HEK293 (cell line): ENCODE results near the gene CSMD2.

Source experiments
- CTCF ChIA-PET: fragments of 350-600 bp; formaldehyde crosslinking; extraction: SDS; loops from one replicate; lab custom pipeline; 2021; ENCODE audit warnings: antibody characterized with exemption; lab: Yijun Ruan, JAX
- POLR2A ChIA-PET: fragments of 300-600 bp; formaldehyde crosslinking; extraction: SDS; loops from one replicate; lab custom pipeline; 2020; ENCODE audit warnings: antibody characterized with exemption, inconsistent platforms; lab: Yijun Ruan, JAX
- H3K27ac ChIP-seq: fragments of 200-500 bp; sonication (Bioruptor generic); 2 replicates; pipeline ENCODE4 v1.5.1; 2014; ENCODE audit warnings: low read depth, low read length, control low read depth, inconsistent platforms; ENCODE audit errors: extremely low read depth
- H3K36me3 ChIP-seq, 2 experiments: fragments of 200-500 bp in 1 of 2; sonication (Bioruptor generic) in 1 of 2; 1 replicate in 1 of 2; 2 replicates in 1 of 2; pipeline ENCODE4 v1.5.1; 2014 to 2017; ENCODE audit warnings: inconsistent platforms in 2 of 2, low read length in 2 of 2; ENCODE audit not compliant: control insufficient read depth in 2 of 2, insufficient read depth in 1 of 2
- H3K4me1 ChIP-seq: fragments of 200-500 bp; sonication (Bioruptor generic); 2 replicates; pipeline ENCODE4 v1.5.1; 2014; ENCODE audit warnings: mild to moderate bottlenecking, low read length, inconsistent platforms; ENCODE audit not compliant: control insufficient read depth, insufficient read depth
- H3K4me3 ChIP-seq: 2 replicates; pipeline ENCODE4 v1.5.1; 2011; ENCODE audit warnings: low read depth, mild to moderate bottlenecking, control low read depth, low read length, moderate library complexity
- H3K9me3 ChIP-seq: fragments of 200-500 bp; sonication (Bioruptor generic); 2 replicates; pipeline ENCODE4 v1.5.1; 2014; ENCODE audit warnings: low read depth, low read length, inconsistent platforms; ENCODE audit not compliant: control insufficient read depth, insufficient read depth
- BCL11A ChIP-seq: fragments of 450-650 bp; formaldehyde crosslinking; IDR thresholded peaks from 2 replicates; pipeline ENCODE4 v1.5.1; 2016; ENCODE audit warnings: low read depth, missing biosample characterization, missing genetic modification characterization
- FEZF1 ChIP-seq: fragments of 450-650 bp; formaldehyde crosslinking; IDR thresholded peaks from 2 replicates; pipeline ENCODE4 v1.5.1; 2016; ENCODE audit warnings: missing biosample characterization, missing genetic modification characterization
- KLF9 ChIP-seq: fragments of 450-650 bp; formaldehyde crosslinking; IDR thresholded peaks from 2 replicates; pipeline ENCODE4 v1.5.1; 2016; ENCODE audit warnings: missing biosample characterization, missing genetic modification characterization, low read depth
- REST ChIP-seq: fragments of 450-650 bp; formaldehyde crosslinking; IDR thresholded peaks from 2 replicates; pipeline ENCODE4 v1.5.1; 2016; ENCODE audit warnings: missing biosample characterization, missing genetic modification characterization
- SP7 ChIP-seq: fragments of 450-650 bp; formaldehyde crosslinking; IDR thresholded peaks from 2 replicates; pipeline ENCODE4 v1.5.1; 2016; ENCODE audit warnings: missing biosample characterization, missing genetic modification characterization
- ZFP41 ChIP-seq: fragments of 450-650 bp; formaldehyde crosslinking; IDR thresholded peaks from 2 replicates; pipeline ENCODE4 v1.5.1; 2016; ENCODE audit warnings: missing biosample characterization, missing genetic modification characterization, borderline replicate concordance
- ZNF133 ChIP-seq: fragments of 450-650 bp; formaldehyde crosslinking; IDR thresholded peaks from 2 replicates; pipeline ENCODE4 v1.5.1; 2016; ENCODE audit warnings: missing biosample characterization, missing genetic modification characterization
- ZNF16 ChIP-seq: fragments of 450-650 bp; formaldehyde crosslinking; IDR thresholded peaks from 2 replicates; pipeline ENCODE4 v1.5.1; 2016; ENCODE audit warnings: low read depth, missing biosample characterization, missing genetic modification characterization
- ZNF350 ChIP-seq: fragments of 450-650 bp; formaldehyde crosslinking; IDR thresholded peaks from 2 replicates; pipeline ENCODE4 v1.5.0; 2017; ENCODE audit warnings: missing biosample characterization, mild to moderate bottlenecking, missing genetic modification characterization
- ZNF354C ChIP-seq: fragments of 450-650 bp; formaldehyde crosslinking; IDR thresholded peaks from 2 replicates; pipeline ENCODE4 v1.5.1; 2016; ENCODE audit warnings: missing biosample characterization, missing genetic modification characterization, low read depth, borderline replicate concordance
- ZNF366 ChIP-seq: fragments of 450-650 bp; formaldehyde crosslinking; conservative IDR thresholded peaks from 2 replicates; pipeline ENCODE4 v1.5.1; 2016; ENCODE audit warnings: missing biosample characterization, missing genetic modification characterization
- ZNF404 ChIP-seq: fragments of 450-650 bp; formaldehyde crosslinking; IDR thresholded peaks from 2 replicates; pipeline ENCODE4 v1.5.1; 2017; ENCODE audit warnings: missing biosample characterization, missing genetic modification characterization
- ZNF514 ChIP-seq: fragments of 450-650 bp; formaldehyde crosslinking; IDR thresholded peaks from 2 replicates; pipeline ENCODE4 v1.5.1; 2016; ENCODE audit warnings: missing biosample characterization, missing genetic modification characterization
- ZNF561 ChIP-seq: fragments of 450-650 bp; IDR thresholded peaks from 2 replicates; pipeline ENCODE4 v1.5.1; 2018; ENCODE audit warnings: missing biosample characterization, missing genetic modification characterization, borderline replicate concordance
- ZNF623 ChIP-seq: fragments of 450-650 bp; formaldehyde crosslinking; IDR thresholded peaks from 2 replicates; pipeline ENCODE4 v1.5.1; 2016; ENCODE audit warnings: missing biosample characterization, missing genetic modification characterization
- ZNF624 ChIP-seq: fragments of 450-650 bp; formaldehyde crosslinking; IDR thresholded peaks from 2 replicates; pipeline ENCODE4 v1.5.1; 2017; ENCODE audit warnings: missing biosample characterization, missing genetic modification characterization
- ZNF692 ChIP-seq: fragments of 450-650 bp; formaldehyde crosslinking; IDR thresholded peaks from 2 replicates; pipeline ENCODE4 v1.5.1; 2016; ENCODE audit warnings: missing biosample characterization, missing genetic modification characterization
- ZNF76 ChIP-seq: fragments of 450-650 bp; formaldehyde crosslinking; IDR thresholded peaks from 2 replicates; pipeline ENCODE4; 2016; ENCODE audit warnings: low read depth, missing biosample characterization, missing genetic modification characterization, borderline replicate concordance
- ZNF785 ChIP-seq: fragments of 450-650 bp; formaldehyde crosslinking; IDR thresholded peaks from 2 replicates; pipeline ENCODE4 v1.5.1; 2016; ENCODE audit warnings: missing biosample characterization, missing genetic modification characterization
- TF ChIP-seq, protein P1 (sequence below): fragments of 450-650 bp; formaldehyde crosslinking; IDR thresholded peaks from 2 replicates; pipeline ENCODE4 v1.5.1; 2016; ENCODE audit warnings: missing biosample characterization, missing genetic modification characterization
- TF ChIP-seq, protein P2 (sequence below): fragments of 450-650 bp; formaldehyde crosslinking; IDR thresholded peaks from 2 replicates; pipeline ENCODE4 v1.5.1; 2016; ENCODE audit warnings: missing biosample characterization, missing genetic modification characterization, borderline replicate concordance

Gene CSMD2

DNA sequence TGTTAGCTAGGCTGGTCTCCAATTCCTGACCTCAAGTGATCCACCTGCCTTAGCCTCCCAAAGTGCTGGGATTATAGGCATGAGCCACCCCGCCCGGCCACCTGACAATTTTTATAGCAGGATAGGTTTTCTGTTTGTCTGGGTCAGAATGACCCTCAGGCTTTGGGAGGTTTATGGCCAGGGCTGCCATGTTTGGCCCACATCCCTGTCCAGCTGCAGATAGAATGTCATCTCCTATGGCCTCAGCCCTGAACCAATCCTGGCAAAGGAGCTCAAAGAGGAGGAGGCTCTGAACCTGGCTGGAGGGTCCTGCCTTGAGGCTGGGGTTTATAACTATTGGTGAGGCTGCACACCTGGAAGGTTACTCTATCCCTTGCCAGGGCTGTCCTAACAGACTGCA lies 218.2 kb downstream of the CSMD2 start (continued):
- TF ChIP-seq BCL11A (no peak), SP7 (tag by site-specific recombination) (no peak), ZNF785 (tag by site-specific recombination) (no peak)

GRCh38 chr1:33944846-33945245 lies 220.2 kb downstream of the CSMD2 start:
- POLR2A ChIA-PET, result no interaction called here
- CTCF ChIA-PET, result interaction anchor here (0.6 to 1.1 kb wide), 2 partner anchors 214 to 561 kb away, joined by 4 to 5 read pairs; no protein-coding TSS in a partner anchor
- TF ChIP-seq REST (tag by site-specific recombination), result no peak
- no peak for TF ChIP-seq BCL11A
- TF ChIP-seq ZNF366 (tag by site-specific recombination), result no peak
- TF ChIP-seq ZNF133, result no peak
- no peak for TF ChIP-seq ZNF623 (tag by site-specific recombination)
- TF ChIP-seq KLF9, result no peak
- no peak for TF ChIP-seq ZNF692
- TF ChIP-seq FEZF1 (tag by site-specific recombination), result no peak
- TF ChIP-seq, protein P1, sequence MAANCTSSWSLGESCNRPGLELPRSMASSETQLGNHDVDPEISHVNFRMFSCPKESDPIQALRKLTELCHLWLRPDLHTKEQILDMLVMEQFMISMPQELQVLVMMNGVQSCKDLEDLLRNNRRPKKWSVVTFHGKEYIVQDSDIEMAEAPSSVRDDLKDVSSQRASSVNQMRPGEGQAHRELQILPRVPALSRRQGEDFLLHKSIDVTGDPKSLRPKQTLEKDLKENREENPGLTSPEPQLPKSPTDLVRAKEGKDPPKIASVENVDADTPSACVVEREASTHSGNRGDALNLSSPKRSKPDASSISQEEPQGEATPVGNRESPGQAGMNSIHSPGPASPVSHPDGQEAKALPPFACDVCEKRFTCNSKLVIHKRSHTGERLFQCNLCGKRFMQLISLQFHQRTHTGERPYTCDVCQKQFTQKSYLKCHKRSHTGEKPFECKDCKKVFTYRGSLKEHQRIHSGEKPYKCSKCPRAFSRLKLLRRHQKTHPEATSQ (tag by site-specific recombination), result no peak
- TF ChIP-seq, protein P2, sequence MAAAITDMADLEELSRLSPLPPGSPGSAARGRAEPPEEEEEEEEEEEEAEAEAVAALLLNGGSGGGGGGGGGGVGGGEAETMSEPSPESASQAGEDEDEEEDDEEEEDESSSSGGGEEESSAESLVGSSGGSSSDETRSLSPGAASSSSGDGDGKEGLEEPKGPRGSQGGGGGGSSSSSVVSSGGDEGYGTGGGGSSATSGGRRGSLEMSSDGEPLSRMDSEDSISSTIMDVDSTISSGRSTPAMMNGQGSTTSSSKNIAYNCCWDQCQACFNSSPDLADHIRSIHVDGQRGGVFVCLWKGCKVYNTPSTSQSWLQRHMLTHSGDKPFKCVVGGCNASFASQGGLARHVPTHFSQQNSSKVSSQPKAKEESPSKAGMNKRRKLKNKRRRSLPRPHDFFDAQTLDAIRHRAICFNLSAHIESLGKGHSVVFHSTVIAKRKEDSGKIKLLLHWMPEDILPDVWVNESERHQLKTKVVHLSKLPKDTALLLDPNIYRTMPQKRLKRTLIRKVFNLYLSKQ (tag by site-specific recombination), result no peak
- no peak for TF ChIP-seq ZNF514 (tag by site-specific recombination)

GRCh38 chr1:33943978-33944377 lies 221.1 kb downstream of the CSMD2 start:
- Histone ChIP-seq H3K9me3 (no peaks in the 10 kb centered on the region), H3K36me3 (no peaks in the 10 kb centered on the region), H3K4me1 (no peaks in the 10 kb centered on the region), H3K4me3 (no peak overlapping the region), H3K27ac (no peak overlapping the region)
- no peak for TF ChIP-seq ZNF16 (tag by site-specific recombination)
- no peak for TF ChIP-seq ZNF624 (tag by site-specific recombination)
- TF ChIP-seq SP7 (tag by site-specific recombination), result no peak
- TF ChIP-seq ZNF76 (tag by site-specific recombination), result no peak
- no peak for TF ChIP-seq ZNF404 (tag by site-specific recombination)
- no peak for TF ChIP-seq ZNF561 (tag by site-specific recombination)
- no peak for TF ChIP-seq ZNF350
- no peak for TF ChIP-seq ZNF354C (tag by site-specific recombination)
- TF ChIP-seq ZNF514 (tag by site-specific recombination), result no peak
- TF ChIP-seq ZFP41 (tag by site-specific recombination), result no peak
- POLR2A ChIA-PET, result interaction anchor here (0.6 kb wide), 1 partner anchor 13 kb away, joined by 8 read pairs; no protein-coding TSS in a partner anchor
- CTCF ChIA-PET, result interaction anchor here (0.6 to 1.1 kb wide), 2 partner anchors 20 to 215 kb away, joined by 3 to 4 read pairs; no protein-coding TSS in a partner anchor

More at GRCh38 chr1:33944846-33945245, 220.2 kb downstream of the CSMD2 start:
- no peaks in the 10 kb centered on the region for H3K9me3 ChIP-seq
- no peaks in the 10 kb centered on the region for H3K4me1 ChIP-seq
- H3K27ac ChIP-seq, result no peak overlapping the region
- H3K4me3 ChIP-seq, result no peak overlapping the region
- no peaks in the 10 kb centered on the region for H3K36me3 ChIP-seq
